IPS DF 6.9 (cell line): ENCODE data around the gene AGPS.
"Not testable (repeated sequence)": the region's sequence is repeated elsewhere in the genome, so short reads cannot be mapped to it uniquely, and the experiment has no call there.

Experiments used
- DNase-seq: peaks from one replicate; pipeline ENCODE4 v3.0.0-alpha.2; 2013; ENCODE audit warnings: low read depth, low spot score
- H3K27ac ChIP-seq: one replicate; pipeline ENCODE4 v1.5.1; 2013; ENCODE audit warnings: low read length, control low read depth
- H3K27me3 ChIP-seq: 2 replicates; pipeline ENCODE4 v1.6.1; 2013; ENCODE audit warnings: mild to moderate bottlenecking, low read length; ENCODE audit not compliant: control insufficient read depth, insufficient read depth
- H3K36me3 ChIP-seq: 2 replicates; pipeline ENCODE4 v1.6.1; 2013; ENCODE audit warnings: low read length; ENCODE audit not compliant: control insufficient read depth, insufficient read depth
- H3K4me1 ChIP-seq: 2 replicates; pipeline ENCODE4 v1.6.1; 2013; ENCODE audit warnings: low read length; ENCODE audit not compliant: control insufficient read depth, insufficient read depth
- H3K4me3 ChIP-seq: 2 replicates; pipeline ENCODE4 v1.5.1; 2013; ENCODE audit warnings: mild to moderate bottlenecking, low read length
- H3K9me3 ChIP-seq: 2 replicates; pipeline ENCODE4 v1.6.1; 2013; ENCODE audit warnings: low read length, inconsistent platforms; ENCODE audit not compliant: control insufficient read depth, insufficient read depth
- WGBS: extraction: QIAGEN DNeasy Blood & Tissue Kit; methylation state at CpG from one replicate; pipeline ENCODE4 v1.1.7; 2013; ENCODE audit warnings: mixed read lengths, missing lambda C conversion rate; ENCODE audit not compliant: insufficient read length, insufficient coverage; 5-methylcytosine and 5-hydroxymethylcytosine counted together

AGPS gene

GRCh38 chr2:177353187-177353478 lies 39.4 kb upstream of the AGPS start:
- Histone ChIP-seq H3K9me3 (no peaks in the 10 kb centered on the region), H3K4me1 (no peaks in the 10 kb centered on the region), H3K27ac (no peak overlapping the region), H3K36me3 (no peaks in the 10 kb centered on the region), H3K4me3 (no peak overlapping the region), H3K27me3 (no peaks in the 10 kb centered on the region)
- WGBS = no CpG with 5 or more reads among the region's 2 CpGs
- no peak for DNase-seq

DNA sequence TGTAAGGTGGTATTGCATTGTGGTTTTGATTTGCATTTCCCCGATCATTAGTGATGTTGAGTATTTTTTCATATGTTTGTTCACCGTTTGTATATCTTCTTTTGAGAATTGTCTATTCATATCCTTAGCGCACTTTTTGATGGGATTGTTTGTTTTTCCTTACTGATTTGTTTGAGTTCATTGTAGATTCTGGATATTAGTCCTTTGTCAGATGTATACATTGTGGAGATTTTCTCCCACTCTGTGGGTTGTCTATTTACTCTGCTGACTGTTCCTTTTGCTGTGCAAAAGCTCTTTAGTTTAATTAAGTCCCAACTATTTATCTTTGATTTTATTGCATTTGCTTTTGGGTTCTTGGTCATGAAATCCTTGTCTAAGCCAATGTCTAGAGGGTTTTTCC lies 38.0 kb upstream of the AGPS start:
- H3K27ac ChIP-seq, H3K27me3 ChIP-seq, H3K4me1 ChIP-seq, H3K4me3 ChIP-seq, H3K9me3 ChIP-seq, DNase-seq, H3K36me3 ChIP-seq: not testable (repeated sequence)
- no CpG with 5 or more reads among the region's 3 CpGs for WGBS

DNA sequence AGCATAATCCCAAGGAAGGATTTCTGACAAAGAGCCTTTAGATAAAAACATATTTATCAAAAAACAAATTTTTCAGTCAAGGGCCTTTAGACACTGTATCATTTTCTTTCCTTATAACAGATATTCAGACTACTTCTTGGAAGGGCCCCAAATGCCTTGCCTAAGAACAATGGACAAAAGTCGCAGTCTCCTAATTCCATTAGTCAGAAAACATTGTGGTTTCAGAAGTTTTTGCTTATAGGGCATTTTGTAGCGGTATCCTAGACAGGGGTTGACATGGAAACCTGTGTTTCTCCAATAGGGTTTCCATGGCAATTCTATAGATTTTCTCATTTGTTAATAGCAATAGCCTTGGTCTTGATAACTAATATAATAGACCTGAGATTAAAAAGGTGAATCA lies 36.7 kb upstream of the AGPS start:
- Histone ChIP-seq H3K27me3 (no peaks in the 10 kb centered on the region), H3K4me1 (no peaks in the 10 kb centered on the region), H3K4me3 (no peak overlapping the region), H3K9me3 (no peaks in the 10 kb centered on the region), H3K36me3 (no peaks in the 10 kb centered on the region), H3K27ac (no peak overlapping the region)
- DNase-seq = no peak
- no CpG with 5 or more reads among the region's 2 CpGs for WGBS

DNA sequence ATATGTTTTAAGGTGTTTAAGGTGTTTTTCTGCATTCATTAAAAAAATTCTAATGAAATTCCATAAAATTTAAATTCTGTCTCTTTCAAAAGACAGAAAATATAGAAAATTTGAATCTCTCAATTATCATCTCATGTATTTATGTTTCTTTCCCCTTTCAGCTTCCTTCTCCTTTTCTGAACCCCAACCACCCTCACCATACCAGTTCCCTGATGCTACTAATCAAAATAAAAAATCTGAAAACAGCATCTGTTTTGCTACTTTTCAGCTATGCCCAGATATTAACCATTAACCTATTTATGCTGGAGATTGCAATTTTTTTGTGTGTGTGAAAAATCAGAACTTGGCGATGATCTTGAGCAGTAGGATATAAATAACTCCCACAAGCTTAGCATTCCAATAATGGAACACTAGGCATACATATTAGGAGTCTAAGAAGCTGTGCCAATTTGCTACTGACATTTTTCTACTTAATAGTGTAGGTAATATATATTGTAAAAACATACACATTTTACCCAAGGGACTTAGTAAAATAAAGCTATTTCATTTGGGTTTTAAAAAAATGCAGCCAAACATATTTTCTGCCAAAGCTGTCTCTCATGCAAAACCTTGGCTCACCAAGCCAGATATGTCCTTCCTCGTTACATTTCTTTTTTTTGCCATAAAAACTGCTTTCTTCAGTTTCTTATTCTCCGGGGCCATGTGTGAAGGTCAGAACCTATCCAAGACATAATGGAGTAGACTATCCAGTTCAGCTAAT lies 32.6 kb upstream of the AGPS start:
- no peaks in the 10 kb centered on the region for H3K4me1 ChIP-seq
- H3K4me3 ChIP-seq = no peak overlapping the region
- no peaks in the 10 kb centered on the region for H3K27me3 ChIP-seq
- no peaks in the 10 kb centered on the region for H3K9me3 ChIP-seq
- H3K36me3 ChIP-seq = no peaks in the 10 kb centered on the region
- no peak for DNase-seq
- WGBS = no CpG with 5 or more reads among the region's 3 CpGs
- H3K27ac ChIP-seq = no peak overlapping the region

DNA sequence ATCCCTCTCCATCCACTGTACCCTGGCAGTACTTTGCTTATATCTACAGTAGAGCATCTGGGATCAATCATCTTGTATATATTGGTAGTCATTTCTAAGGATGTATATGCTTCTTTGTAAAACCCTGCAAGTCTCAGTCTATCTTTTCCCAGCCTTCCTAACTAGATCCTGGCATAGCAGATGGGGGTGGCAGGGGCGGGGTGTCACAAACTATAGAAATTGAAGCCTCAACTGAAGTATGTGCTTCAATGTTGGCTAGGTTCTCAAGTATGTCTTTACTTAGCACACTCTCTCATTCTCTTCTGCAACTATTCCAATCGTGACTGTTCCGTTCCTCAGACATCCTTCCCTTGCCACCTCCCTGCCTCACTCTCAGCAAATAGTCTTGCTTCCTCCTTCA lies 30.1 kb upstream of the AGPS start:
- H3K4me3 ChIP-seq = no peak overlapping the region
- no peaks in the 10 kb centered on the region for H3K4me1 ChIP-seq
- H3K27ac ChIP-seq = no peak overlapping the region
- no CpG with 5 or more reads among the region's 3 CpGs for WGBS
- H3K27me3 ChIP-seq = no peaks in the 10 kb centered on the region
- no peak for DNase-seq
- no peaks in the 10 kb centered on the region for H3K9me3 ChIP-seq
- no peaks in the 10 kb centered on the region for H3K36me3 ChIP-seq

GRCh38 chr2:177363332-177363731 lies 29.2 kb upstream of the AGPS start:
- Histone ChIP-seq H3K27ac (no peak overlapping the region), H3K27me3 (no peaks in the 10 kb centered on the region), H3K4me3 (no peak overlapping the region), H3K9me3 (no peaks in the 10 kb centered on the region), H3K4me1 (no peaks in the 10 kb centered on the region), H3K36me3 (no peaks in the 10 kb centered on the region)
- DNase-seq = no peak
- no CpG with 5 or more reads among the region's 7 CpGs for WGBS

DNA sequence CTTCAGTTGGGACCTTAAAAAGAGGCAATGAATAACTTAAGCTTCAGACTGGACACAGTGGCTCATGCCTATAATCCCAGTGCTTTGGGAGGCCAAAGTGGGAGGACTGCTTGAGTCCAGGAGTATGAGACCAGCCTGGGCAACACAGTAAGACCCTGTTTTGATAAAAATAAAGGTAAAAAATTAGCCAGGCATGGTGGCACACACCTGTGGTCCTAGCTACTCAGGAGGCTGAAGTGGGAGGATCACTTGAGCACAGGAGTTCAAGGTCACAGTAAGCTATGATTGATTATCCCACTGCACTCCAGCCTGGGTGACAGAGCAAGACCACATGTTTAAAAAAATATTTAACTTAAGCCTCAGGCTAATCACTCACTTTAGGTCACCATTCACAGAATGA lies 26.8 kb upstream of the AGPS start:
- H3K9me3 ChIP-seq, H3K4me3 ChIP-seq, H3K36me3 ChIP-seq, H3K4me1 ChIP-seq, DNase-seq, H3K27ac ChIP-seq, H3K27me3 ChIP-seq: not testable (repeated sequence)

- H3K36me3 ChIP-seq, H3K27me3 ChIP-seq, H3K4me3 ChIP-seq, H3K4me1 ChIP-seq, H3K27ac ChIP-seq, DNase-seq, H3K9me3 ChIP-seq: not testable (repeated sequence)
- WGBS = no CpG with 5 or more reads among the region's 1 CpG
These were observed 24.6 kb upstream of the AGPS start for GRCh38 chr2:177368023-177368422.

DNA sequence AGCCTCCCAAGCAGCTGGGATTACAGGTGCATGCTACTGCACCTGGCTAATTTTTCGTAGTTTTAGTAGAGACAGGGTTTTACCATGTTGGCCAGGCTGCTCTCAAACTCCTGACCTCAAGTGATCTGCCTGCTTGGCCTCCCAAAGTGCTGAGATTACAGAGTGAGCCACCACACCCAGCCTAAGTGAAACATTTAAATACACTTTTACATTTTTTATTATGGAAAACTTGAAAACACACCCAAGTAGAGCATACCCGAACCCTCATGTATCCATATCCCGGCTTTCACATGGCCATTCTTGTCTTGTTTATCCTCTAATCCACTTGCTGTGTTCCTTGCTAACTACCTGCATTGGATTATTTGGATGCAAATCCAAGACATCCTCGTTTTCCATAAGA lies 13.2 kb upstream of the AGPS start:
- no CpG with 5 or more reads among the region's 4 CpGs for WGBS
- Histone ChIP-seq H3K36me3 (no peaks in the 10 kb centered on the region), H3K27ac (no peak overlapping the region), H3K27me3 (no peaks in the 10 kb centered on the region), H3K9me3 (no peaks in the 10 kb centered on the region), H3K4me3 (no peak overlapping the region), H3K4me1 (peaks cover 3% of the 10 kb centered on the region; the same call in 1 of the 2 replicates)
- DNase-seq = no peak

- Histone ChIP-seq H3K36me3 (no peaks in the 10 kb centered on the region), H3K27ac (no peak overlapping the region), H3K4me3 (no peak overlapping the region), H3K27me3 (no peaks in the 10 kb centered on the region), H3K9me3 (no peaks in the 10 kb centered on the region), H3K4me1 (peaks cover 4% of the 10 kb centered on the region; the same call in 1 of the 2 replicates)
- no CpG with 5 or more reads among the region's 3 CpGs for WGBS
- no peak for DNase-seq
These were observed 12.4 kb upstream of the AGPS start for GRCh38 chr2:177380181-177380580.

GRCh38 chr2:177383935-177384334 lies 8.6 kb upstream of the AGPS start:
- no peaks in the 10 kb centered on the region for H3K27me3 ChIP-seq
- H3K27ac ChIP-seq = no peak overlapping the region
- no CpG with 5 or more reads among the region's 2 CpGs for WGBS
- H3K4me1 ChIP-seq = peaks cover 4% of the 10 kb centered on the region; the same call in 1 of the 2 replicates
- no peaks in the 10 kb centered on the region for H3K9me3 ChIP-seq
- H3K4me3 ChIP-seq = no peak overlapping the region
- H3K36me3 ChIP-seq = no peaks in the 10 kb centered on the region
- DNase-seq = peak; percentile 13
